Neutrophil (primary cell): ENCODE measurements around the gene INO80E.

Experiments used
- H3K27ac ChIP-seq: fragments of 200-600 bp; sonication (generic); 2 replicates; pipeline ENCODE4 v1.5.1; 2016; ENCODE audit warnings: mild to moderate bottlenecking, moderate library complexity
- H3K27me3 ChIP-seq: fragments of 200-600 bp; sonication (generic); 2 replicates; pipeline ENCODE4 v1.6.0; 2016; ENCODE audit warnings: mild to moderate bottlenecking
- H3K36me3 ChIP-seq: fragments of 200-600 bp; sonication (generic); 2 replicates; pipeline ENCODE4 v1.5.1; 2017
- H3K4me1 ChIP-seq, 2 experiments: fragments of 200-600 bp in 1 of 2; sonication (generic) in 1 of 2; 1 replicate in 1 of 2; 2 replicates in 1 of 2; pipeline versions ENCODE4 v1.5.1 to v1.6.1; 2013 to 2016; ENCODE audit warnings: low read depth in 1 of 2, low read length in 1 of 2, mild to moderate bottlenecking in 1 of 2, moderate library complexity in 1 of 2; ENCODE audit not compliant: control insufficient read depth in 1 of 2, insufficient read depth in 1 of 2
- H3K4me3 ChIP-seq, 2 experiments: fragments of 200-600 bp in 1 of 2; sonication (generic) in 1 of 2; 1 replicate in 1 of 2; 2 replicates in 1 of 2; pipeline ENCODE4 v1.5.1; 2013 to 2016; ENCODE audit warnings: low read depth in 1 of 2, low read length in 1 of 2, mild to moderate bottlenecking in 1 of 2, moderate library complexity in 1 of 2
- H3K9me3 ChIP-seq: fragments of 200-600 bp; sonication (generic); 2 replicates; pipeline ENCODE4 v1.5.1; 2016
- CTCF ChIP-seq: fragments of 200-600 bp; sonication (generic); IDR thresholded peaks from 2 replicates; pipeline ENCODE4 v1.5.1; 2016; ENCODE audit warnings: antibody characterized with exemption

Gene INO80E

GRCh38 chr16:30003670-30004423 is 7.8 kb downstream of the INO80E start:
- H3K27ac ChIP-seq, result no peak overlapping the region
- H3K36me3 ChIP-seq, result peaks cover 72% of the 10 kb centered on the region
- H3K27me3 ChIP-seq, result peaks cover 4% of the 10 kb centered on the region
- H3K4me3 ChIP-seq, result no peak overlapping the region
- H3K9me3 ChIP-seq, result no peaks in the 10 kb centered on the region
- H3K4me1 ChIP-seq, result no peaks in the 10 kb centered on the region
- no peak for TF ChIP-seq CTCF

- TF ChIP-seq CTCF, result no peak
- H3K27ac ChIP-seq, result no peak overlapping the region
- no peaks in the 10 kb centered on the region for H3K4me1 ChIP-seq
- peaks cover 69% of the 10 kb centered on the region for H3K36me3 ChIP-seq
- H3K9me3 ChIP-seq, result no peaks in the 10 kb centered on the region
- H3K27me3 ChIP-seq, result peaks cover 9% of the 10 kb centered on the region
- no peak overlapping the region for H3K4me3 ChIP-seq
These were observed 8.4 kb downstream of the INO80E start for GRCh38 chr16:30004424-30004776.

DNA sequence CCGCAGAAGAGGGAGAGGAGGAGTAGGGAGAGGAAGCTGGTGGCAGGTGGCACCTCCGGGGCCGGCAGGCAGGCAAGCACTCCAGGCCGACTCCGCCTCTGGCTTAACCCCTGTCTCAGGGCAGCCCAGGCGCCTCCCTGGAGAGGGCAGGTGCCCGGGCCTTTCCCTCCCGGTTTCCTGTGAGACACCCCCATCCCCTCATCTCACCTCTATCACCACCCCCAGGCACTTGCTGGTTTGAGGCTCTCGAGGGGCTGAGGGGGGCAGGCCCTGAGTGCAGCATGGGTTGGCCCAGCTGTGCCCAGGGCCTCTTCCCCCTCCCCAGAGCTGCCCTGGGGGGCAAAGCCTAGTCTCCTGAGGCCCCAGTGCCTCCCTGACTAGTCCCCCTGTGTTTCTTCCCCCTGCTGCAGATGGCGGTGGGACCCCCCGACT is 8.8 kb downstream of the INO80E start:
- TF ChIP-seq CTCF, result no peak
- no peaks in the 10 kb centered on the region for H3K9me3 ChIP-seq
- H3K27me3 ChIP-seq, result peaks cover 14% of the 10 kb centered on the region
- no peak overlapping the region for H3K4me3 ChIP-seq
- H3K27ac ChIP-seq, result no peak overlapping the region
- H3K36me3 ChIP-seq, result peaks cover 64% of the 10 kb centered on the region
- no peaks in the 10 kb centered on the region for H3K4me1 ChIP-seq

DNA sequence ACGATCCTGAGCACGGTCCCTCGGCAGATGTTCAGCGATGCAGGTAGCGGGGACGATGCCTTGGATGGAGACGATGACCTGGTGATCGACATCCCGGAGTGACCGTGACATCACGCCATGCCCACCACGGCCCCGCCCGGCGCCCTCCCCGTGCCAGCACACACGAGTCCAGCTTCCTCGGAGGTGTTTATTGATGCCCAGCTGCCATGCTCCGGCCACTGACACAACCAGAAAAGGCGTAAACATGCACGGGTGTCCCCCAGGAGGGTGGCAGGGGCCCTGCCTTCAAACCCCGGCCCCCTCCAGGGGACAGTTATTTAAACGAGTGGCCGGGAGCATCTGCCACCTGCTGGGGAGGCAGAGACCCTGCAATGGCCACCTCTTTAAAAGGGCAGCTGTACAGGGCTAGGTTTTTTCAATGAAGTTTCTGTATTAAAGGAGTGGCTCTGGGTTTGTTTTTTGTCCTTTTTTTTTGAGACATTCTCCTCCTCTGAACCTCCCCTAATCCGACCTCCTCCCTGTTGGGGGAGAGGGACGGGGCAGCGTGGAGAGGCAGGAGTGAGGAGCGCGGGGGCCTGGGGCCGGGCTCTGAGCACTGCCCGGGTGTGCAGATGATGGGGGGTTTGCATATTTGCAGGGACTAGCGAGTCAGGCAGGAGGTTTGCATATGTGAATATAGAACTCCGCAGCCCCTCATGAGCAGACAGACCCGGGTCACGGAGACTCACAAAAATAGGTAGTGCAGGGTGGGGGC is 9.5 kb downstream of the INO80E start:
- Histone ChIP-seq H3K27me3 (peaks cover 20% of the 10 kb centered on the region), H3K36me3 (peaks cover 57% of the 10 kb centered on the region), H3K27ac (no peak overlapping the region), H3K4me1 (peaks cover 0 to under 1% of the 10 kb centered on the region in 2 experiments), H3K9me3 (no peaks in the 10 kb centered on the region), H3K4me3 (no peak overlapping the region)
- peak; percentile 29 for TF ChIP-seq CTCF

GRCh38 chr16:30006095-30006473 is 10.0 kb downstream of the INO80E start:
- Histone ChIP-seq H3K36me3 (peaks cover 52% of the 10 kb centered on the region), H3K27ac (no peak overlapping the region), H3K9me3 (no peaks in the 10 kb centered on the region), H3K4me1 (peaks cover 0 to 7% of the 10 kb centered on the region in 2 experiments), H3K4me3 (no peak overlapping the region), H3K27me3 (peaks cover 26% of the 10 kb centered on the region)
- TF ChIP-seq CTCF, result no peak
